MG63 (cell line): ENCODE measurements around the gene CREB5. TPM values are rescaled to one million over a fixed set of nuclear protein-coding genes. Genes with fewer than 3 reads are reported as not detected.

Experiments used
- DNase-seq: peaks from one replicate; pipeline ENCODE4 v3.0.0-alpha.2; 2020
- H3K27me3 ChIP-seq: fragments of 250-450 bp; sonication (Bioruptor Pico); 2 replicates; pipeline ENCODE4 v1.5.1; 2020; ENCODE audit warnings: mild to moderate bottlenecking, moderate library complexity
- H3K36me3 ChIP-seq: fragments of 250-450 bp; sonication (Bioruptor Pico); 2 replicates; pipeline ENCODE4 v1.5.1; 2020; ENCODE audit warnings: mild to moderate bottlenecking, moderate library complexity
- H3K4me3 ChIP-seq: fragments of 250-450 bp; sonication (Bioruptor Pico); 2 replicates; pipeline ENCODE4 v1.5.1; 2020; ENCODE audit warnings: mild to moderate bottlenecking, moderate library complexity
- H3K9me3 ChIP-seq: fragments of 250-450 bp; sonication (Bioruptor Pico); 2 replicates; pipeline ENCODE4 v1.5.1; 2020; ENCODE audit warnings: mild to moderate bottlenecking, moderate library complexity
- total RNA-seq: library from RNA; depleted of rRNA; stranded (reverse); fragments of >200 nt; shearing (Covaris generic); gene quantifications from 2 replicates; pipeline ENCODE4 v1.2.3, GENCODE V29; 2014; ENCODE audit warnings: low replicate concordance

Gene CREB5
- total RNA-seq, 1 experiment from 2014 or later, result 19.4 TPM

DNA sequence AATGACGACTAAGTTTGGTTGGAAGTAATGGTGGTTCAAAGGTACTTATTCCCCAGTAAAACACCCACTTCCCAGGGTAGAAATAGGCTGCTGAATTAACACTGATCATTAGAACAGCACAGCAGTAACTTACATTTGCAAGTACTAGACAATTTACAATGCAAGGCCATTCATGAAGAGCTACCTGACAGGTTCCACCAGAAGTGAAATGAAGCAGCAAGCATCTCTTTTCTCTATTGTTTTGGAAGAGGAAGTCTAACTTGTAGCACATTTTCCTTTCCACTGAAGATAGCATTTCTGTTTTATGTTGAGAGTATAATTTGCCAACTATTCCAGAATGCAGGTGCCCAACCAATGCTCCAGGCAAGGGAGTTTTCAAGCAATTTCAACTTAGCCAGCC is 145.9 kb downstream of the CREB5 start:
- Histone ChIP-seq H3K27me3 (no peaks in the 10 kb centered on the region), H3K9me3 (no peaks in the 10 kb centered on the region), H3K4me3 (no peak overlapping the region), H3K36me3 (peaks cover 2% of the 10 kb centered on the region)
- no peak for DNase-seq

DNA sequence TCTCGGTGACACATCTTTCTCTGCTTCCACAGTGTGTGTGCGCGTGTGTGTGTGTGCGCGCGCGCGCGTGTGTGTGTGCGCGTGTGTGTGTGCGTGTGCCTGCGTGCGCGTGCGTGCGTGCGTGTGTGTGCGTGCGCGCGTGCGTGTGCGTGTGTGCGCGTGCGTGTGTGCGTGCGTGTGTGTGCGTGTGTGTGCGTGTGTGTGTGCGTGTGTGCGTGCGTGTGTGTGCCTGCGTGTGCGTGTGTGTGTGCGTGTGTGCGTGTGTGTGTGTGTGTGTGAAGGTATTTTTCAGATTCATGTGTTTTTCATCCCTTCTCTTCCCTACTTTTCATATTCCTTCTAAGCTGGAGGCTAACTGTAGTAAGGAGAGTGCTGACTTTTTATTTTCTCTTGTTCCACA is 148.4 kb downstream of the CREB5 start:
- Histone ChIP-seq H3K27me3 (no peaks in the 10 kb centered on the region), H3K9me3 (no peaks in the 10 kb centered on the region), H3K36me3 (no peaks in the 10 kb centered on the region; the same call in 1 of the 2 replicates), H3K4me3 (no peak overlapping the region)
- DNase-seq, result no peak

DNA sequence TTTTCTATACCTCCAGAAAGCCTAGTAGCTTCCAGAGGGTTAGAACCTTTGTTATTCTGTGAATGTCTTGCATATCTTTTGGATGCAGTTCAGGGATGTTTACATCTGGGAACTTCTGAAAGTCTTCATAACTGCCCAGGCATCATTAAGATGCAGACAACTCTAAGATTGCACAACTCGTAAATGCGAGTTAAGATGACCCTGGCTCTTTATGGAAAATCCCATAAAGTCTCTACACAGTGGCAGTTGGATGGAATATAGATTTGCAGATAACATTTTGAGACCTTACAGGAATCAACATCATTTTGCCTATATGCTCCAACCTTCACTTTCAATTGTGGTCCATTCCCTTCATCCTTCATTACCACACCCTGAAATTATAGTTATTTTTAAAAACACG is 151.7 kb downstream of the CREB5 start:
- H3K27me3 ChIP-seq, result no peaks in the 10 kb centered on the region
- no peaks in the 10 kb centered on the region; the same call in 1 of the 2 replicates for H3K36me3 ChIP-seq
- no peak for DNase-seq
- H3K4me3 ChIP-seq, result no peak overlapping the region
- H3K9me3 ChIP-seq, result no peaks in the 10 kb centered on the region

DNA sequence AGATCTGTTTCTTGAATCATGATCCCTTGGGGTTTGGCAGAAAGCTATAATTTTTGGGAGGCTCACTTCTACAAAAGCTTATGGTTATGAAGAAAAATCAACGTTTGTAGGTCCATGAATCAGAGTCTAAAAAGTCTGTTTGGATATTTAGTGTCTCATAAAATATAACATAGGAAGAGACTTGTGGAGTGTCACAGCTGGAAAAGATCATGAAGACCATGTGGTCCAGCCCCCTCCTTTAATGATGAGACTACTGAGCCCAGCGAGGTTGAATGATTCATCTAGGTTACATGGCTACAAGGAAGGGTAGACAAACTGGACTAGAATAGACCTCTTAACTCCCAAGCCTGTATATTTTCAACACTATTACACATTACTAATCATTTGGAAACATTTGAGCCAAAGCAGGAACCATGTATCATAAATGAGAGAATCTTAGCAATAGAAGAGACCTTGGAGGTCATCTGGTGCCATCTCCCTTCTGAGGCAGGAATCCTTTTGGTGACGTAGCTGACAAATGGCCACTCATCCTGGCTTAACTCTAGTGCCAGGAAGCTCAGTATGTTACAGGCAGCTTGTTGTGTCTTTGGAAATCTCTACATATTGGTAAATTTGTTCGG is 152.5 kb downstream of the CREB5 start:
- no peak overlapping the region for H3K4me3 ChIP-seq
- peaks cover under 1% of the 10 kb centered on the region for H3K36me3 ChIP-seq
- no peaks in the 10 kb centered on the region for H3K9me3 ChIP-seq
- DNase-seq, result no peak
- H3K27me3 ChIP-seq, result no peaks in the 10 kb centered on the region

DNA sequence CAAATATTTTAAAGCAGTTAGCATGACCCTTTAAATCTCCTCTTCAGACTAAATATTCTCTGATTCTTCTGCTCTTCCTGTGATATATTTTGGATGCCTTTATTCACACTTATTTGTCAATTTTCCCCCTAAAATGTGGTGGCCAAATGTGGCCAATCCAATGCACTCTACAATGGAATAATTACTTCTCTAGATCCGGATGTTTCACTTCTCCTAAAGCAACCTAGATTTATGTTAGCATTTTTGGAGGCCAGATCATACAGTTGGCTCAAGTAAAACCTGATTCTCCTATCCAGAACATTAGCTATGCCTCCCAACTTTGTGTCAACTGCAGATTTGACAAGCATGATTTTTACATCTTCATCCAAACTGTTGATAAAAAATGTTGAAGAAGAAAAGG is 153.7 kb downstream of the CREB5 start:
- Histone ChIP-seq H3K4me3 (no peak overlapping the region), H3K9me3 (no peaks in the 10 kb centered on the region), H3K27me3 (no peaks in the 10 kb centered on the region), H3K36me3 (peaks cover 9% of the 10 kb centered on the region)
- no peak for DNase-seq

DNA sequence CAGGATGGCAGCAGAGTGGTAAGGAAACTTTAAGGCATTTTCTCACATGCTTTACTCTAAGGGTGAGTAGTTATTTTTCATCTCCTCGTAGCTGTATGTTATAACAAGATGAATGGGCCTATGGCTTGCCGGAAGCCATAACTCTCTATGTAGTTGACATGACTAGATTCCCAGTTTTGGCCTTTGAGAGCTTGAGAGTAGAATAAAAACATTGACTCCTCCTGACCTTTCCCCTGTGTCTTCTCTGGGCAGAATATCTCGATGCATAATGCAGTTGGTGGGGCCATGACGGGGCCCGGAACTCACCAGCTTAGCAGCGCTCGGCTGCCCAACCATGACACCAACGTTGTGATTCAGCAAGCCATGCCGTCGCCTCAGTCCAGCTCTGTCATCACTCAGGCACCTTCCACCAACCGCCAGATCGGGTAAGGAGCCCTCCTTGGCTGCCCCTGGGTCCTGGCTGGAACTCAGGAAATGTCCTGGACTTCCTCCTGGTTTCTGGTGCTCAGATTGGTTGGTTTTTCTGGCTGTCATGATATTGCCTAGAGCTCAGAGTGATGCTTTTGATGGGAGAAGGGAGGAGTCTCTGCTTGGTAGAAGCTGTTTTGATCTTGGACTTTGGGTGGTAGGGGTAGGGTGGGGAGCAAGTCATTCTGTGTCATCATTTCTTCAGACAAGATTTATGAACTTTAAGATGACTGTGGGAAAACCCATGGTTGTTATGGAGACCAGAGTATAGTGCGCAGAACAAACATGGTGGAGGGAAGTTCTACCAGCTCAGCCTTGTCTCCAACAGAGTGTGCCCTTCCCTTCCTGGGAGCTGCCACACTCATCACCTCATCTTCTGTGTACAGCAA is 158.0 kb downstream of the CREB5 start:
- Histone ChIP-seq H3K4me3 (no peak overlapping the region), H3K9me3 (no peaks in the 10 kb centered on the region), H3K36me3 (peaks cover 21% of the 10 kb centered on the region), H3K27me3 (no peaks in the 10 kb centered on the region)
- DNase-seq, result no peak

DNA sequence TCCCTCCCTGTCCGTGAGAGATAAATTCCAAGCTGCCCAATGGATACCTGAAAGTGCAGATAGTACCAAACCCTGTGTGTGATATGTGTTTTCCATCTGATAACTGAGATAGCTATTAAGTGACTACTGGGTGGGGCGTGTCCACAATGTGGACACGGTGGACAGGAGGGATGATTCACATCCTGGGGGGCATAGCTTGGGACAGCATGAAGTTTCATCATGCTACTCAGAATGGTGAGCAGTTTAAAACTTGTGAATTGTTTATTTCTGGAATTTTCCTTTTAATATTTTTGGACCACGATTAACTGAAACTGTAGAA is 158.6 kb downstream of the CREB5 start:
- peak; percentile 58 for DNase-seq

DNA sequence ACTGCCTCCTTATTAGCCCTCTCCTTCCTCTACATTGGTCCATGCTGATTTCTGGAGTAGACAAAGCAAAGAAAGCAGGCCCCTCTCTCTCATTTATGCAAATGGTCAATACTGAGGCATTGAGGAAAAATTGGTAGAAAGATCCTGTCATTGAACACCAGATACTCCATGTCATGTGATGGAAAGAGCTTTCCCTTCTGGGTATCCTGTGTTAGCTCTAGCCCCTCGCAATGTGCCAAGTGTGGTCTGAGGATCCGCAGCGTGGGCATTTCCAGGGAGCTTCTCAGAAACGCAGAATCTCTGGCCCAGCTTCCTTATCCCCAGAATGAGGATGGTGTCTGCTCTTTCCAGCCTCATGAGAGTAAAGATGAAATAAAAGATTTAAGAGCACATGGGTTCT is 159.1 kb downstream of the CREB5 start:
- H3K4me3 ChIP-seq, result no peak overlapping the region
- H3K36me3 ChIP-seq, result peaks cover 21% of the 10 kb centered on the region
- no peak for DNase-seq
- no peaks in the 10 kb centered on the region for H3K9me3 ChIP-seq
- no peaks in the 10 kb centered on the region for H3K27me3 ChIP-seq

More for the DNA sequence above, 158.6 kb downstream of the CREB5 start:
- Histone ChIP-seq H3K9me3 (no peaks in the 10 kb centered on the region), H3K36me3 (peaks cover 21% of the 10 kb centered on the region), H3K27me3 (no peaks in the 10 kb centered on the region), H3K4me3 (no peak overlapping the region)

DNA sequence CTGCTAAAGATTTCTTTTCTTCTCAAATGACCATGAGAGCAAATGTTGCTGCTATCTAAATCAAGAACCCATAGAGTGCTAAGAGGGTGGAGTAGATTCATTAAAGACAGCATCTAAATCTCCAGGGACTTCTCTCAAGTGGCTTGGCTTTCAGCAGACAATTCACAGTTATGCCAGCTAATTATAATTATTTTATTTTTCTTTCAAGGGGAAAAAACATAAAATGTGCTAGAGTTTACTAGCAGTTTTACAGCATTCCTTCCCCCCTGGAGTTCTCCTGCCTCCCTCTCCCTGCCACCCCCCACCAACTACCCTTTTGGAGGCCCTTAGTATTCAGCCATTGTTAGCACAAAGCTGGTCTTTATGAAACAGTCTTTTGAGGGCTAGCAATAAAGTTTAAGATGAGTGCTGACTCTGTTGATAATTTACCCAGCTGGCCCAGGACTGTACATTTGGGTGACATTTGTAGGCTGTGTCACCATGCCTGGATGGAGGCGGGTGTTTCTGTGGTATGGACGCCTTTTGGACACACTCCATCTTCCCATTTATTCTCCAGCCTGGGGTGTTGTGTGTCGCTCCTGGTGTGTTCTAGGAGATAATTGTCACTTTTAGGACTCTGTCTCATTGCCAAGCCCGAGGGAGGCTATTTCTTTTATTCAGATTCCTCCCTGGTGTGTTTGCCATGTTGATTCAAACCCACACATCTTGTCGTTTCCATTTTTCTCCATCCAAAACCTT is 160.2 kb downstream of the CREB5 start:
- Histone ChIP-seq H3K27me3 (no peaks in the 10 kb centered on the region), H3K36me3 (peaks cover 28% of the 10 kb centered on the region), H3K9me3 (no peaks in the 10 kb centered on the region), H3K4me3 (no peak overlapping the region)
- DNase-seq, result no peak

DNA sequence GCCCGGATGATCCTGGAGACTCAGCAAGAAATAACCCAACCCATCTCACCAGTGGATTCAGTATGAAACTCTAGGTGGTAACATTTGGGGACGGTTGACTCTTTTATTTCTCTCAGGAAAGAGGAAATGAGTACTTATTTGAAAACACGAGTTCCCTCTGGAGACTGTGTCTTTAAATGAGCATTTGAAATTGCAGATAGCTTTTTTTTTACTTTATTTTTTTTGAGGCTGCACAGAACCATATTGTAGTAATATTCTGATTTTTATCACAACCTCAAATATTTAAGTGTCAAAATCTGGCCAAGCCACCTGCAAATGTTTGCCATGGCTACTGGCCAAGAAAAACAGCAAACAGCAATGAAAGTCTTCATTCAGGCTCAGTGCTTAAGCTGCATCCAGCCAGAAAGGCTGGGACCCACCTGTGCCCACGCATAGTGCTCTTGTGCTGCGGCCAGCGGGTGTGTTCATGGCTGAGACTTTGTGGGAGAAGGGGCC is 160.8 kb downstream of the CREB5 start:
- H3K36me3 ChIP-seq, result peaks cover 31% of the 10 kb centered on the region
- H3K9me3 ChIP-seq, result no peaks in the 10 kb centered on the region
- no peaks in the 10 kb centered on the region for H3K27me3 ChIP-seq
- no peak overlapping the region for H3K4me3 ChIP-seq
- no peak for DNase-seq

DNA sequence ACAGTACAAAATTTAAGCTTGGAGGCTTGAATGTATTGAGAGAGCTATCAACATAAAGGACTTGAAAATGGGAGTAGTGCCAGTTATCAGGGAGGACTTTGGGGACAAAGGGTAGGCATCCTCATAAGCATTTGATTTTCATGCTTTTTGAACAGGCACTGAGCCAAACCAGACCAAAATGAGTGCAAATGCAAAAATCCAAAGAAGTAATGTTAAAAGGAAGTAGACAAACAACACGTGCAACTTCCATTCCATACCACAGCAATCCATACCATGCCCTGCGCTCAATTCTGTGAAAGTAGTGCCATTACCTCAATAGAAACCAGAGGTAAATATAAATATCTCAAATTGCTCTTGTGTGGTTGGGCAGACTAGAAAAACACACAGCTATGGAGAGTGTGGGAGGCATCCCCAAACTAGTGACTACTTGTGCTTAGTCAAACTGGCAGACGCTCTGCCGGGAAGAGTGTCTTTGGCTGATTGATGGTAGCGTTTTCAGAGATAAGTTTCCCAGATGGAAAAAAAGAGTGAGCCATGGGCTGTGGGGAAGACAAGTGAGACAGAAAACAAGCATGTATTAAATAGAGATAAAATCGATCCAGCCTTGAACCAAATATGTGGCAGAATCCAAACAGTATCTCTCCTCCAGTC is 161.5 kb downstream of the CREB5 start:
- no peaks in the 10 kb centered on the region for H3K27me3 ChIP-seq
- no peak for DNase-seq
- no peak overlapping the region for H3K4me3 ChIP-seq
- H3K9me3 ChIP-seq, result no peaks in the 10 kb centered on the region
- H3K36me3 ChIP-seq, result peaks cover 31% of the 10 kb centered on the region

DNA sequence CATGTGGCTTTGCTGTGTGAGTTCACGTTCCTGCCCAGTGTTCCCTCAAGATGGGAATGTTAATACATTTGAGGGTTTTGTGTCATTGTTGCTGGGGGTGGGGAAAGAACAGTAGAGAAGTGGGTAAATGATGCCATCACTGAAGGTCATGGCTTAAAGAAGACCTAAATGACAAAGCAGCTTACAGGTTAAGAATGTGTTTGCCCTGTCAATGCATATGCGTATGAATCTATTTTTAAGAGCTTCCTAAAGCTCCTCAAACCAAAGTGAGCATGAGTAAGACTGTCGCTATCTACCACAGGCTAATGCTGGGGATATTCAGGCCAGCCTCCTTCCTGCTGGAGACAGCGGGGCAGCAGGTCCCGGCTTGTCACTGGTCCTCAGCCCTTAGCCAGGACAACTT is 162.9 kb downstream of the CREB5 start:
- no peak for DNase-seq
- no peak overlapping the region for H3K4me3 ChIP-seq
- no peaks in the 10 kb centered on the region for H3K27me3 ChIP-seq
- no peaks in the 10 kb centered on the region for H3K9me3 ChIP-seq
- peaks cover 34% of the 10 kb centered on the region for H3K36me3 ChIP-seq

DNA sequence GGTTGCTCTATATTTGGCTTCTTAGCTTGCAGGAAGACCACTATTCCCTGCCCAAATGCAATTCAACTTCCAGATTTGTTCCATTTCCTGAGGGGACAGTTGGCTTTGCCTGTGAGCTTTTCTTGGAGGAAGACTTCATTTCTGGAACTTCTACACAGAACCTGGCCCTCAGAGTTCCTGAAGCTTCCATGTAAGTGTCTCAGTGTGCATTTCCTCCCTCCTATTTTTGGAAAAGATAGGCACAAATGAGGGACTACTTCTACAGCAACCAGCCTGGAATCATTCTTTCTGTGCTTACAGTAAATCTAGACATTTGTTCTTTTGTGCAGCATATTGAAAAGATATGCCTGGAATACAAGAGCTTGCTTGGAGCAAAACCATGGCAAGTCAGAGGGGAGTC is 164.3 kb downstream of the CREB5 start:
- no peak for DNase-seq
- Histone ChIP-seq H3K9me3 (no peaks in the 10 kb centered on the region), H3K4me3 (no peak overlapping the region), H3K36me3 (peaks cover 31% of the 10 kb centered on the region), H3K27me3 (no peaks in the 10 kb centered on the region)

DNA sequence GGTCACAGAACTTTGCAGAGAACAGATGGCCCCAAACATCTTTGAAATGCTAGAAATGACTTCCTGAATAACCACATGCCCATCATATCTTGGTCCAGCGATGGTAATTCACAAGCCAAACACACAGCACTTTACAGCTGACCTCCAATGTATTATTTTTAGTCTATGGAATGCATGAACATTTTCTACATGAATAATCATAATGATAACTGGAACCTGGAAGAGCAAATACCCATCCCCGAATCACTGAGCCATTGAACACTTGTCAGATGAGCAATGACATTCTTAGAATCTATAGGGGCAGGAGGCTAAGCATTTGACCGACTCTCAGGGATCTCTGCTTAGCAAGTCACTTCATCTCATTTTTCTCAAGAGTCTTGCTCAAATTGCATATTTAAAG is 167.3 kb downstream of the CREB5 start:
- Histone ChIP-seq H3K4me3 (no peak overlapping the region), H3K9me3 (no peaks in the 10 kb centered on the region), H3K27me3 (no peaks in the 10 kb centered on the region), H3K36me3 (peaks cover 27% of the 10 kb centered on the region)
- no peak for DNase-seq

DNA sequence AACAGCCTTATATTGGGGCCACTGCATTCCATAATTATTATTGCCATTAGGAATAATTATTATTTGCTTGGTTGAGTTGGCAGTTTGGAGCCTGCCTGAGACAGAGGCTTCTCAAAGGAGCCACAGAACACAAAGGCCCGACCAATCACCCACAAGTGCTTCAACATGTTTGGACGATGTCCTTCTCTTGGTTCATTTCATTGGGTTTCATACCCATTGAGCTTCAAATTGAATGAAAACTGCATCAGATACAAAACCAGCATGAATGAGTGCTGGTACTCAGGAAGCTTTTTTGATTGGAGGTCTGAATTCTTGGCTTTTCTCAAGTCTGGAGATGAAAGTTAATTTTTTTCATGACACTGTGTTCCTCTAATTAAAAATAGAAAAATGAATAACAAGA is 168.3 kb downstream of the CREB5 start:
- no peak overlapping the region for H3K4me3 ChIP-seq
- H3K27me3 ChIP-seq, result no peaks in the 10 kb centered on the region
- no peaks in the 10 kb centered on the region for H3K9me3 ChIP-seq
- peaks cover 24% of the 10 kb centered on the region for H3K36me3 ChIP-seq
- DNase-seq, result no peak

DNA sequence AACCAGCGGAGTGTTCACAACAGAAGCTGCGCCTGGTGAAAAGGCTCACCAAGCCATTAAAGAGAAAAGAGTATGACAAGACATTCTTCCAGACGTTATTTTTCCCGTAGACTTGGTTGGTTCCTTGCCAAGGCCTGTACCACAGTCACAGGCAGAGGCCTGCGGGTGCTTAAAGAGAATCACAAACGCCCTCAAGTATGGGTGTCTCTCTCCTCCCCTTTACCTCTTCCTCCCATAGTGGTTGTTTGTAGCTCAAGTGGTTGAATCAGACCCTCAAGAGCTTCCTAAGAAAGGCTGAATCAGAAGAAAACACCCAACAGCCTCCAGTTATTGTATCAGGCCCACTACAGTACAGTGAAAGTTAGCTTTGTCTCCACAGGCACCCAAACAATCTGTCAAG is 169.0 kb downstream of the CREB5 start:
- Histone ChIP-seq H3K27me3 (no peaks in the 10 kb centered on the region), H3K4me3 (no peak overlapping the region), H3K9me3 (no peaks in the 10 kb centered on the region), H3K36me3 (peaks cover 24% of the 10 kb centered on the region)
- no peak for DNase-seq

DNA sequence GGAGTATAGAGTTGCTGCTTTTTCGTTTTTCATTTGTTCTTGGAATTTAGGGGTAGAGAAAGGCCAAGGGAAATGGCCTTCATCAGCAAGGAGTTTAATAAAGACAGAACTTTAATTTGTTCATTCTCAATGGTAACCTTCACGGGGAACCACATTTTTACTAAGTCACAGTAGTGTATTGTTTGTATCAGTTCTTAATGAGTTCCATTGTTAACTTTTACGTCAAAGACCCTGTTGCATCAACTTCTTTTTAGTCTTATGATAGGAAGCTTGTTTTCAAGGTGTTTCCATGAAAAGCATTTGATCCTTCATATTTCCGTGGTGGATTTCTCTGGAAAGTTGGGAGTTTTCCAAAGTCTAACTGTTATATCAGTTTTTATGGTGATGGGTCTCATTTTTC is 169.9 kb downstream of the CREB5 start:
- DNase-seq, result no peak

More for the DNA sequence above, 169.9 kb downstream of the CREB5 start:
- H3K27me3 ChIP-seq, result no peaks in the 10 kb centered on the region
- H3K4me3 ChIP-seq, result no peak overlapping the region
- peaks cover 20% of the 10 kb centered on the region for H3K36me3 ChIP-seq
- H3K9me3 ChIP-seq, result no peaks in the 10 kb centered on the region
